HEK293 (cell line): ENCODE data around the gene TEP1.

ENCODE experiments used
- BCL11A ChIP-seq: fragments of 450-650 bp; formaldehyde crosslinking; IDR thresholded peaks from 2 replicates; pipeline ENCODE4 v1.5.1; 2016; ENCODE audit warnings: low read depth, missing biosample characterization, missing genetic modification characterization
- KLF1 ChIP-seq: fragments of 450-650 bp; formaldehyde crosslinking; IDR thresholded peaks from 2 replicates; pipeline ENCODE4 v1.5.1; 2016; ENCODE audit warnings: missing biosample characterization, missing genetic modification characterization
- KLF16 ChIP-seq: fragments of 450-650 bp; formaldehyde crosslinking; IDR thresholded peaks from 2 replicates; pipeline ENCODE4 v1.5.1; 2017; ENCODE audit warnings: missing biosample characterization, missing genetic modification characterization
- OSR2 ChIP-seq: fragments of 450-650 bp; formaldehyde crosslinking; IDR thresholded peaks from 2 replicates; pipeline ENCODE4 v1.5.1; 2016; ENCODE audit warnings: missing biosample characterization, missing genetic modification characterization
- RBAK ChIP-seq: fragments of 450-650 bp; formaldehyde crosslinking; IDR thresholded peaks from 2 replicates; pipeline ENCODE4 v1.5.1; 2016; ENCODE audit warnings: missing biosample characterization, missing genetic modification characterization
- SP2 ChIP-seq: fragments of 450-650 bp; formaldehyde crosslinking; IDR thresholded peaks from 2 replicates; pipeline ENCODE4 v1.5.1; 2016; ENCODE audit warnings: missing biosample characterization, missing genetic modification characterization
- ZNF157 ChIP-seq: fragments of 450-650 bp; formaldehyde crosslinking; IDR thresholded peaks from 2 replicates; pipeline ENCODE4 v1.5.1; 2016; ENCODE audit warnings: missing biosample characterization, missing genetic modification characterization
- ZNF223 ChIP-seq: fragments of 450-650 bp; formaldehyde crosslinking; IDR thresholded peaks from 2 replicates; pipeline ENCODE4 v1.5.1; 2016; ENCODE audit warnings: missing biosample characterization, missing genetic modification characterization
- ZNF341 ChIP-seq: fragments of 450-650 bp; formaldehyde crosslinking; IDR thresholded peaks from 2 replicates; pipeline ENCODE4; 2016; ENCODE audit warnings: low read depth, missing biosample characterization, missing genetic modification characterization
- ZNF366 ChIP-seq: fragments of 450-650 bp; formaldehyde crosslinking; conservative IDR thresholded peaks from 2 replicates; pipeline ENCODE4 v1.5.1; 2016; ENCODE audit warnings: missing biosample characterization, missing genetic modification characterization
- ZNF561 ChIP-seq: fragments of 450-650 bp; IDR thresholded peaks from 2 replicates; pipeline ENCODE4 v1.5.1; 2018; ENCODE audit warnings: missing biosample characterization, missing genetic modification characterization, borderline replicate concordance
- ZNF664 ChIP-seq: fragments of 450-650 bp; formaldehyde crosslinking; IDR thresholded peaks from 2 replicates; pipeline ENCODE4 v1.5.1; 2016; ENCODE audit warnings: missing biosample characterization, missing genetic modification characterization
- ZNF677 ChIP-seq: fragments of 450-650 bp; IDR thresholded peaks from 2 replicates; pipeline ENCODE4 v1.5.0; 2018; ENCODE audit warnings: missing biosample characterization, mild to moderate bottlenecking, missing genetic modification characterization, moderate library complexity
- ZNF768 ChIP-seq: fragments of 450-650 bp; formaldehyde crosslinking; IDR thresholded peaks from 2 replicates; pipeline ENCODE4 v1.5.1; 2018; ENCODE audit warnings: missing biosample characterization, mild to moderate bottlenecking, missing genetic modification characterization
- ZNF777 ChIP-seq: fragments of 450-650 bp; formaldehyde crosslinking; IDR thresholded peaks from 2 replicates; pipeline ENCODE4 v1.5.1; 2017; ENCODE audit warnings: missing biosample characterization, missing genetic modification characterization, borderline replicate concordance
- TF ChIP-seq, protein P1 (sequence below): fragments of 450-650 bp; formaldehyde crosslinking; IDR thresholded peaks from 2 replicates; pipeline ENCODE4 v1.5.1; 2016; ENCODE audit warnings: missing biosample characterization, missing genetic modification characterization
- TF ChIP-seq, protein P2 (sequence below): fragments of 450-650 bp; formaldehyde crosslinking; IDR thresholded peaks from 2 replicates; pipeline ENCODE4 v1.5.1; 2016; ENCODE audit warnings: missing biosample characterization, missing genetic modification characterization
- TF ChIP-seq, protein P3 (sequence below): fragments of 450-650 bp; formaldehyde crosslinking; IDR thresholded peaks from 2 replicates; pipeline ENCODE4; 2016; ENCODE audit warnings: missing biosample characterization, missing genetic modification characterization
- TF ChIP-seq, protein P4 (sequence below): fragments of 450-650 bp; formaldehyde crosslinking; IDR thresholded peaks from 2 replicates; pipeline ENCODE4 v1.5.1; 2016; ENCODE audit warnings: missing biosample characterization, missing genetic modification characterization
- TF ChIP-seq, protein P5 (sequence below): fragments of 450-650 bp; formaldehyde crosslinking; IDR thresholded peaks from 2 replicates; pipeline ENCODE4 v1.5.1; 2017; ENCODE audit warnings: missing biosample characterization, missing genetic modification characterization
- TF ChIP-seq, protein P6 (sequence below): fragments of 450-650 bp; formaldehyde crosslinking; IDR thresholded peaks from 2 replicates; pipeline ENCODE4 v1.5.1; 2016; ENCODE audit warnings: missing biosample characterization, missing genetic modification characterization

Gene TEP1

DNA sequence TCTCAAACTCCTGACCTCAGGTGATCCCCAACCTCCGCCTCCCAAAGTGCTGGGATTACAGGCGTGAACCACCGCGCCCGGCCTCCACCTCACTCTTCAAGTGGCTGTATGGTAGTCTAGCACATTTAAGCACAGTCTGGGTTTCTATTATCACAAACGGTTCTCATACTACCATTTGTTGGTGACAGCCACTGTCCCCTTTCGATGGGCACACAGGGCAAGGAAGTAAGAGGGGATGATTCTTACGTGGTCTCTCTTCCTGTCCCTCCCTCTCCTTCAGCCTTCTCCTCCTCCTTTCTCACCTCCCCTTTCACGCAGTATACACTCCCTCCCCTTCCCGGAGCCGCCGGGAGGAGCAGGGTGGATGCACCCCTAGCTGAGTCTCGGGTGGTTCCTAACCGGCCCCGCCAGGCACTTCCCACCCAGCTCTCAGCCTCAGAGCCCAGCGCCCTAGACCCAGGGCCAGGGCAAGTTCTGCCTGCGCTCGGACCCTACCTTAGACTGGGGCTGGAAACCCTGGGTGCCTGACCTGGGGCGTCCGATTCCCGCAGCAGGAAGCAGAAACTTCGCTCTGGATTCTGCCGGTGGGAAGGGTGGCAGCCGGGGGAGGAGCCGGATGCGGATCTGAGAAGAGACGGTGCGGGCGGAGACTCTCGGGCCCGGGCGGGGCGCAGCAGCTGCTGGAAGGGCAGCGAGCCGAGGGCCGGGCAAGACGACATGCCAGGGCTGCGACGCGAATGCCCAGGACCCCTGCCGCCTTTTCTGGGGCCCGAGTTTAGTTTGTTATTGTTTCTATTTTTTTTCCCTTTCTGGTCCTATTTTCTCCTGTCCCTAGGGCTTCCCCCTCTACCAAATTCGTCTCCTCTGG lies at the start of gene TEP1 (continued):
- TF ChIP-seq, protein P1, sequence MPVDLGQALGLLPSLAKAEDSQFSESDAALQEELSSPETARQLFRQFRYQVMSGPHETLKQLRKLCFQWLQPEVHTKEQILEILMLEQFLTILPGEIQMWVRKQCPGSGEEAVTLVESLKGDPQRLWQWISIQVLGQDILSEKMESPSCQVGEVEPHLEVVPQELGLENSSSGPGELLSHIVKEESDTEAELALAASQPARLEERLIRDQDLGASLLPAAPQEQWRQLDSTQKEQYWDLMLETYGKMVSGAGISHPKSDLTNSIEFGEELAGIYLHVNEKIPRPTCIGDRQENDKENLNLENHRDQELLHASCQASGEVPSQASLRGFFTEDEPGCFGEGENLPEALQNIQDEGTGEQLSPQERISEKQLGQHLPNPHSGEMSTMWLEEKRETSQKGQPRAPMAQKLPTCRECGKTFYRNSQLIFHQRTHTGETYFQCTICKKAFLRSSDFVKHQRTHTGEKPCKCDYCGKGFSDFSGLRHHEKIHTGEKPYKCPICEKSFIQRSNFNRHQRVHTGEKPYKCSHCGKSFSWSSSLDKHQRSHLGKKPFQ (tag by site-specific recombination) = peak; percentile 33; the same call in 1 of the 2 replicates
- TF ChIP-seq BCL11A (tag by site-specific recombination) (no peak), ZNF341 (tag by site-specific recombination) (peak; percentile 100), ZNF677 (tag by site-specific recombination) (no peak), SP2 (tag by site-specific recombination) (peak; percentile 91), ZNF777 (no peak), OSR2 (tag by site-specific recombination) (0 out of 2 replicates have a peak, but pooled peaks have one; percentile 17), ZNF561 (tag by site-specific recombination) (peak; percentile 85), ZNF768 (tag by site-specific recombination) (no peak), KLF1 (tag by site-specific recombination) (peak; percentile 64; the same call in 1 of the 2 replicates), ZNF366 (tag by site-specific recombination) (peak; percentile 58), KLF16 (tag by site-specific recombination) (peak; percentile 73), RBAK (no peak), ZNF157 (no peak), ZNF664 (no peak), ZNF223 (tag by site-specific recombination) (no peak)
- TF ChIP-seq, protein P2, sequence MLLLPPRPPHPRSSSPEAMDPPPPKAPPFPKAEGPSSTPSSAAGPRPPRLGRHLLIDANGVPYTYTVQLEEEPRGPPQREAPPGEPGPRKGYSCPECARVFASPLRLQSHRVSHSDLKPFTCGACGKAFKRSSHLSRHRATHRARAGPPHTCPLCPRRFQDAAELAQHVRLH (tag by site-specific recombination) = peak; percentile 26; the same call in 1 of the 2 replicates
- TF ChIP-seq, protein P3, sequence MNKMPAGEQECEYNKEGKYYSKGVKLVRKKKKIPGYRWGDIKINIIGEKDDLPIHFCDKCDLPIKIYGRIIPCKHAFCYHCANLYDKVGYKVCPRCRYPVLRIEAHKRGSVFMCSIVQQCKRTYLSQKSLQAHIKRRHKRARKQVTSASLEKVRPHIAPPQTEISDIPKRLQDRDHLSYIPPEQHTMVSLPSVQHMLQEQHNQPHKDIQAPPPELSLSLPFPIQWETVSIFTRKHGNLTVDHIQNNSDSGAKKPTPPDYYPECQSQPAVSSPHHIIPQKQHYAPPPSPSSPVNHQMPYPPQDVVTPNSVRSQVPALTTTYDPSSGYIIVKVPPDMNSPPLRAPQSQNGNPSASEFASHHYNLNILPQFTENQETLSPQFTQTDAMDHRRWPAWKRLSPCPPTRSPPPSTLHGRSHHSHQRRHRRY (tag by site-specific recombination) = no peak
- TF ChIP-seq, protein P4, sequence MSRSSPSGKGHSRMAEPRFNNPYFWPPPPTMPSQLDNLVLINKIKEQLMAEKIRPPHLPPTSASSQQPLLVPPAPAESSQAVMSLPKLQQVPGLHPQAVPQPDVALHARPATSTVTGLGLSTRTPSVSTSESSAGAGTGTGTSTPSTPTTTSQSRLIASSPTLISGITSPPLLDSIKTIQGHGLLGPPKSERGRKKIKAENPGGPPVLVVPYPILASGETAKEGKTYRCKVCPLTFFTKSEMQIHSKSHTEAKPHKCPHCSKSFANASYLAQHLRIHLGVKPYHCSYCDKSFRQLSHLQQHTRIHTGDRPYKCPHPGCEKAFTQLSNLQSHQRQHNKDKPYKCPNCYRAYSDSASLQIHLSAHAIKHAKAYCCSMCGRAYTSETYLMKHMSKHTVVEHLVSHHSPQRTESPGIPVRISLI (tag by site-specific recombination) = no peak
- TF ChIP-seq, protein P5, sequence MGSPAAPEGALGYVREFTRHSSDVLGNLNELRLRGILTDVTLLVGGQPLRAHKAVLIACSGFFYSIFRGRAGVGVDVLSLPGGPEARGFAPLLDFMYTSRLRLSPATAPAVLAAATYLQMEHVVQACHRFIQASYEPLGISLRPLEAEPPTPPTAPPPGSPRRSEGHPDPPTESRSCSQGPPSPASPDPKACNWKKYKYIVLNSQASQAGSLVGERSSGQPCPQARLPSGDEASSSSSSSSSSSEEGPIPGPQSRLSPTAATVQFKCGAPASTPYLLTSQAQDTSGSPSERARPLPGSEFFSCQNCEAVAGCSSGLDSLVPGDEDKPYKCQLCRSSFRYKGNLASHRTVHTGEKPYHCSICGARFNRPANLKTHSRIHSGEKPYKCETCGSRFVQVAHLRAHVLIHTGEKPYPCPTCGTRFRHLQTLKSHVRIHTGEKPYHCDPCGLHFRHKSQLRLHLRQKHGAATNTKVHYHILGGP (tag by site-specific recombination) = no peak
- TF ChIP-seq, protein P6, sequence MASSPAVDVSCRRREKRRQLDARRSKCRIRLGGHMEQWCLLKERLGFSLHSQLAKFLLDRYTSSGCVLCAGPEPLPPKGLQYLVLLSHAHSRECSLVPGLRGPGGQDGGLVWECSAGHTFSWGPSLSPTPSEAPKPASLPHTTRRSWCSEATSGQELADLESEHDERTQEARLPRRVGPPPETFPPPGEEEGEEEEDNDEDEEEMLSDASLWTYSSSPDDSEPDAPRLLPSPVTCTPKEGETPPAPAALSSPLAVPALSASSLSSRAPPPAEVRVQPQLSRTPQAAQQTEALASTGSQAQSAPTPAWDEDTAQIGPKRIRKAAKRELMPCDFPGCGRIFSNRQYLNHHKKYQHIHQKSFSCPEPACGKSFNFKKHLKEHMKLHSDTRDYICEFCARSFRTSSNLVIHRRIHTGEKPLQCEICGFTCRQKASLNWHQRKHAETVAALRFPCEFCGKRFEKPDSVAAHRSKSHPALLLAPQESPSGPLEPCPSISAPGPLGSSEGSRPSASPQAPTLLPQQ (tag by site-specific recombination) = peak; percentile 59
